GM19372 (cell line): ENCODE data around the gene COX11.

Experiments
- ATAC-seq: cut with Tn5 transposase; IDR thresholded peaks from one replicate; pipeline ENCODE4 v1.9.1; 2021; ENCODE audit warnings: mild to moderate bottlenecking, low read depth, moderate library complexity; ENCODE audit not compliant: unreplicated experiment

COX11 gene, protein sequence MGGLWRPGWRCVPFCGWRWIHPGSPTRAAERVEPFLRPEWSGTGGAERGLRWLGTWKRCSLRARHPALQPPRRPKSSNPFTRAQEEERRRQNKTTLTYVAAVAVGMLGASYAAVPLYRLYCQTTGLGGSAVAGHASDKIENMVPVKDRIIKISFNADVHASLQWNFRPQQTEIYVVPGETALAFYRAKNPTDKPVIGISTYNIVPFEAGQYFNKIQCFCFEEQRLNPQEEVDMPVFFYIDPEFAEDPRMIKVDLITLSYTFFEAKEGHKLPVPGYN

DNA sequence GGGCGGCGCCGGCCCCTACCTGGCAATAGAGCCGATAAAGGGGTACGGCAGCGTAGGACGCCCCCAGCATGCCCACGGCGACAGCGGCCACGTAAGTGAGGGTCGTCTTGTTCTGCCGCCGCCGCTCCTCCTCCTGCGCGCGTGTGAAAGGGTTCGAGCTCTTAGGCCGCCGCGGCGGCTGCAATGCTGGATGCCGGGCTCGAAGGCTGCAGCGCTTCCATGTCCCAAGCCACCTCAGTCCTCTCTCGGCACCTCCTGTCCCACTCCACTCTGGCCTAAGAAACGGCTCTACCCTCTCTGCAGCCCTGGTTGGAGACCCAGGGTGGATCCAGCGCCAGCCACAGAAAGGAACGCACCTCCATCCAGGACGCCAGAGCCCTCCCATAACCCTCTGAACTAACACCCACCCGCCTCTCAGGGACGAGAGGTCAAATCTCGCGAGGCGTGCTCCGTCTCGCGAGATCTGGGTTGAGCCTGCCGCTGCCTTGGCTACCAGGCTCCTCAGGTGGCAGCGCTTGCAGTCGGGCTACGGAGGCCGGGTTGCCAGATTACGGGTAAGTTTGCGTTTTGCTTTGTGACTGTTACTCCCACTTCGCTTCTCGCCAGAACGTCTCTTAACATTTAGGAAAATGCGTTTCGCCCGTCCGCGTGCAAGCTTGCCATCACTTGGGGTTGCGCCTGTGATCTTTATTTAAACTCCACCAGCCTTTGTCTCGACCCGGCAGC lies at the start of gene COX11, which contains the start of gene STXBP4:
Gene COX11, minus strand, starts transcription at position 393 of the 726 bp plus-strand sequence. Its CDS starts 8 bp downstream, at position 385.
Gene STXBP4, plus strand, starts transcription at position 504 of the 726 bp plus-strand sequence. CDS start 17,455 bp downstream, outside the sequence.
- ATAC-seq, result peak; percentile 85

GRCh38 chr17:55005520-55005919 lies 37.1 kb upstream of the COX11 start:
- no peak for ATAC-seq

- no peak for ATAC-seq
Observed at GRCh38 chr17:55004484-55004883, 36.0 kb upstream of the COX11 start.

GRCh38 chr17:55002458-55002857 lies 34.0 kb upstream of the COX11 start:
- no peak for ATAC-seq

DNA sequence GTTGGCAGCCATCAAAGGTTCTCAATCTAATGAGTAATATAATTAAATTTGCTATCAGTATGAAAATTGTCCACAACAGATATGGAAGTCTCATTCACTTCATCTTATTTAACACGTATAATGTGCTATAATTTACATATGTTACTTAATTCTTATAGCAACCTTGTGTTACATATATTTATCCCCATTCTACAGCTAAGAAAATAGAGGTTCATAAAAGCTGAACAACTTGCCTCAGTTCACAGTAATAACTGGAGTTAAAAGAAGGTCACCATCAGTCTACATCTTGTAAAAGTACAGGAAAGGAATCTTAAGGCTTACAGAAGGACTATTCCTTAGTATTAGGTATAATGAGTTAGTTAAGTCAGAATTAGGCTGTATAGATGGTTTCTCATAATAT lies 28.0 kb upstream of the COX11 start:
- ATAC-seq, result no peak

DNA sequence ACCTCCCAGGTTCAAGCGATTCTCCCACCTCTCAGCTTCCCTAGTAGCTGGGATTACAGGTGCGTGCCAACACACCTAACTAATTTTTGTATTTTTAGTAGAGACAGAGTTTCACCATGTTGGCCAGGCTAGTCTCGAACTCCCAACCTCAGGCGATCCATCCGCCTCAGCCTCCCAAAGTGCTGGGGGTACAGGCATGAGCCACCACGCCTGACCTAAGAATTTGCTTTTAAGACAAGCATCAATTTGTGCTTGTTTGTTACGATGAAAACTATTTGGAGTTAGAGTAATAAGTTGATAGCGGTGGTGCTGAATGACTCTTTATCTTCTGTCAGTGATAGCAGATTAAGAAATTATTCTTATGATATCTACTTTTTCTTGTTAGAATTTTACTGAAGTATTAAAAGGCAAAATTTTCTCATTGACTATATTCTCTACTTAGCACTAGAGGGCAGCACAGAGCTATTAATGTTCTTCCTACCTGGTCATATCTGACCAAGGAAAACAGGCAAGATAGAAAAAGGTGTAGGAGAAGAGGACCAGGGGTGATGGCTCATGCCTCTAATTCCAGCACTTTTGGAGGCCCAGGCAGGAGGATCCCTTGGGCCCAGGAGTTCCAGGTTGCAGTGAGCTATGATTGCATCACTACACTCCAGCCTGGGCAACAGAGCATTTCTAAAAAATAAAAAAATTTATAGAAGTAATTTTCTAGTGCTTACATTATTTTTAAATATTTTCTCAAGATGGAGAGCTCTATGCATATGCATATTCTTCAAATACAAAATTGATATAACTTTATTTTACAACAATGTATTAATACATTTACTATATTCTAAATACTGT lies 24.6 kb upstream of the COX11 start:
- no peak for ATAC-seq

- no peak for ATAC-seq
Observed at GRCh38 chr17:54991567-54991966, 23.1 kb upstream of the COX11 start.

DNA sequence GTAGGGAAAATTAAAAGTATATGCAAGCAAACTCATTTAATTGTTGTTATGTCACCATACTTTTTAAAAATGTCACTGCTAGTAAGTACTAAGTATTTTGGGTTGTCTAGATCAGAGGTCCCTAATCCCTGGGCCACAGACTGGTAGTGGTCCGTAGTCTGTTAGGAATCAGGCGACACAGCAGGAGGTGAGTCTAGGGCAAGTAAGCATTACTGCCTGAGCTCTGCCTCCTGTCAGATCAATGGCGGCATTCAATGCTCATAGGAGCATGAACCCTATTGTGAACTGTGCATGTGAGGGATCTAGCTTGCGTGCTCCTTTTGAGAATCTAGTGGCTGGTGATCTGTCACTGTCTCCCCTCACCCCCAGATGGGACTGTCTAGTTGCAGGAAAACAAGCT lies 21.7 kb upstream of the COX11 start:
- no peak for ATAC-seq

- ATAC-seq, result no peak
Observed at GRCh38 chr17:54985476-54985875, 17.0 kb upstream of the COX11 start.

- ATAC-seq, result no peak
Observed at GRCh38 chr17:54983260-54983659, 14.8 kb upstream of the COX11 start.

DNA sequence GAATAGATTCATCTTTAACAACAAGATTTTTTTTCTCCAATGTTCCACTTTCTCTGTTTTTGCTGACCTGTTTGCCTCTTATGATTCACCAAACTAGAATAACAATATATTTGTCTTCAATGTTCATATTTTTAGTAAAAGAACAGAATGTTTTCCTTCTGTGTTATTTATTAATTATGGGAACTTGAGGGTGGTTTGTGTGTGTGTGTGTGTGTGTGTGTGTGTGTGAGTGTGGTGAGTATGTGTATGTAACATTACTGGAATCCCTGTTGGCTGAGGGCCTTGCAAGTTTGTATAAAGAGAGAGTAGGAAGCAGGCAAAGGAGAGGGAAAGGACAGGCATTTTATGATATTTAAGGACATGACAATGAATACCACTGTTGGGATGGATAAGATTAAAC lies 13.9 kb upstream of the COX11 start:
- no peak for ATAC-seq

- ATAC-seq, result no peak
Observed at GRCh38 chr17:54980375-54980774, 11.9 kb upstream of the COX11 start.

- no peak for ATAC-seq
Observed at GRCh38 chr17:54979657-54980056, 11.2 kb upstream of the COX11 start.

DNA sequence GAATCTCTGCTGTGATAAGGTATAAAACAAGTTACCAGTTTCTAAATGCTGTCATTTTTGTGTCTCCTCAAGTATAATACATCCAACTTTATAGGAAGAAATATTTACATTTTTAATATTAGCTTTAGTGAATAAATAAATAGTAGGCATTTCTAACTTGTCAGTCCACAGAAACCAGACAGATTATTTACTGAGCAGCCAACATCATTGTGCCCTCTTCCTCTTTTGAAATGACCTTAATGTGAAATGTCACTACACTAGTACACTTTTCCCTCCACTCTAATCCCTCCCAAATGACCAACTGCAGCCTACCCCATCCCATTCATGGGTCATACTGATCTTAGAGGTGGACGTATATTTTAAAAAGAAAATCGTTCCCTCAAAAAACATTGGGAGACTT lies 9.3 kb upstream of the COX11 start:
- no peak for ATAC-seq

DNA sequence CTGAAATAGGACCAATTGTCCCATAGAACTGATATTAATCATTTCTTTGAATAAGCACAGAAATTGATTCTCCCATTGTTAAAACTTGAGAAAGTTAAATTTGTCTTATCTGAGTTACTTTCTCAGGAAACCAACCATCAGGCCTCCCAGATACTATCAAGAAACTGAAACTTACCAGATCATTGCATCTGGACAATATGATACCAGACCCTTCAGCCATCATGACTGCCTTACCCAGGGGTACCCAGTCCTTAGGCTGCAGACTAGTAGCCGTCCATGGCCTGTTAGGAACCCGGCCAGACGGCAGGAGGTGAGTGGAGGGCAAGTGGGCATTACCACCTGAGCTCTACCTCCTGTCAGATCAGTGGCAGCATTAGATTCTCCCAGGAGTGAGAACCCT lies 7.9 kb upstream of the COX11 start:
- ATAC-seq, result no peak

- ATAC-seq, result no peak
Observed at GRCh38 chr17:54974759-54975158, 6.3 kb upstream of the COX11 start.

DNA sequence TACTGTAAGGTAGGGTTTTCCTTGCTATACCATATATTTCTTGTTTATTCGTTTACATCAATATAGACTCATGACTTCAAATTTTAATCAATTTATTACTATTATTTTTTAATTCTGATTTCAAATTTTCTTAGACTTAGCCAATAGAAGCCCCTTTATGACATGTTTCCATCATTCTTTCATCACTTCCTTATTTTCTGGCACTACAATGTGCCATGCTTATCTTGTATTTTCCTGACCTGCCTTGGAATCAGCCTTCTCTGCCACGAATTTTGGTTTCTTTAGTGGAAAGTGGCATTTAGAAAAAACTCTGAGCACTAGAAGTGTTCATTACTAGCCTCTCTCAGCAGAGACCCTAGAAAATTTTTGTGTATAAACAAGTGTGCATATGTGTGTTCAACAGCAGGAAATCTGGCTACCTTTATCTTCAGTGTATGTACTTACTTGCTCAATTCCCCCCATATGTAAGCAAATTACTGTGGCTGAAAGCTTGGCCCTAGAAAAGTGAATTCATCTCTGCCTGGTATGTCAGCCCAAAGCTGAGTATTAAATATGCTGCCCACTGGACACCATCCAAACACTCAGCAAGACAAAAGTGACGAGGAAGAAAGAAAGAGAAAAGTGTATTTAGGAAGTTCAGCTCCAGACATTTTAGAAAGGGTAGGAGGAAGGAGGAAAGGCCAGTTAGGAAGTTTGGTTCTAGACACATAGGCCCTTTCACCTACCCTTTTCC lies 4.1 kb upstream of the COX11 start:
- ATAC-seq, result no peak

DNA sequence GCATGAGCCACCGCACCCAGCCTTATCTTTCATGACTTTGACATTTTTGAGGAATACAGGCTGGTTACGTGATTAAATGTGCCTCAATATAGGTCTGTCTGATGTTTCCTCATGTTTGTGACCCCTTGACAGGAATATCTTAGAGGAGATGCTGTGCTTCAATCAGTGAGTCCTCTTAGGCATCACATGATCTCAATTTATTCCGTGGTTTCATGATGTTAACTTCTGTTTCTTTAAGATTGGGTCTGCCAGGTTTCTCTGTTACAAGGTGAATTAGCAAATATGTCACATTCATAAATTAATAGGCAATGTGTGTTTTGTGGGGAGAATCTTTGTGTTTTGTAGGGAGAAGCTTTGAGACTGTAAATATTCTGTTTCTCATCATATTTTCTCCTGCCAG lies 3.4 kb upstream of the COX11 start:
- no peak for ATAC-seq

GRCh38 chr17:54971147-54971546 lies 2.7 kb upstream of the COX11 start:
- ATAC-seq, result no peak
